H9 (cell line): ENCODE results near the gene RFX8. TPM values are rescaled to one million over a fixed set of nuclear protein-coding genes. Genes with fewer than 3 reads are reported as not detected.

Experiments
- DNase-seq: peaks from one replicate; pipeline ENCODE4 v3.0.0-alpha.2; 2017
- H2AFZ ChIP-seq: one replicate; pipeline ENCODE4 v1.6.1; 2013; ENCODE audit warnings: mild to moderate bottlenecking, low read length, control low read depth, moderate library complexity
- H2AK5ac ChIP-seq: 2 replicates; pipeline ENCODE4 v1.6.1; 2013; ENCODE audit warnings: low read length, control low read depth, mixed read lengths; ENCODE audit not compliant: insufficient read length
- H2BK120ac ChIP-seq: one replicate; pipeline ENCODE4 v1.6.1; 2013; ENCODE audit warnings: low read depth, mild to moderate bottlenecking, low read length, control low read depth, inconsistent platforms; ENCODE audit not compliant: poor library complexity, severe bottlenecking
- H2BK12ac ChIP-seq: 2 replicates; pipeline ENCODE4 v1.6.1; 2013; ENCODE audit warnings: low read length, control low read depth, mixed read lengths, low read depth; ENCODE audit not compliant: insufficient read length
- H2BK15ac ChIP-seq: 2 replicates; pipeline ENCODE4 v1.6.1; 2013; ENCODE audit warnings: low read depth, low read length, control low read depth
- H2BK20ac ChIP-seq: one replicate; pipeline ENCODE4 v1.6.1; 2013; ENCODE audit warnings: low read depth, mild to moderate bottlenecking, low read length, control low read depth, inconsistent platforms; ENCODE audit not compliant: poor library complexity, severe bottlenecking
- H2BK5ac ChIP-seq: 2 replicates; pipeline ENCODE4 v1.6.1; 2013; ENCODE audit warnings: low read length, control low read depth, mixed read lengths; ENCODE audit not compliant: insufficient read length
- H3K14ac ChIP-seq: 2 replicates; pipeline ENCODE4 v1.6.1; 2013; ENCODE audit warnings: low read length, control low read depth; ENCODE audit not compliant: insufficient read depth
- H3K18ac ChIP-seq: 2 replicates; pipeline ENCODE4 v1.6.1; 2013; ENCODE audit warnings: low read depth, mild to moderate bottlenecking, mixed read lengths, low read length, control low read depth; ENCODE audit not compliant: insufficient read length
- H3K23ac ChIP-seq: 2 replicates; pipeline ENCODE4 v1.6.1; 2013; ENCODE audit warnings: low read length, control low read depth, mixed read lengths, low read depth; ENCODE audit not compliant: insufficient read length
- H3K23me2 ChIP-seq: 2 replicates; pipeline ENCODE4 v1.6.1; 2013; ENCODE audit warnings: low read depth, mild to moderate bottlenecking, mixed read lengths, low read length, control low read depth; ENCODE audit not compliant: insufficient read length, poor library complexity, severe bottlenecking
- H3K27ac ChIP-seq: 2 replicates; pipeline ENCODE4 v1.5.1; 2013; ENCODE audit warnings: low read length, control low read depth, mixed read lengths, low read depth; ENCODE audit not compliant: insufficient read length
- H3K27me3 ChIP-seq: 2 replicates; pipeline ENCODE4 v1.6.1; 2013; ENCODE audit warnings: low read length, control low read depth, inconsistent platforms; ENCODE audit not compliant: insufficient read depth
- H3K4ac ChIP-seq: 2 replicates; pipeline ENCODE4 v1.6.1; 2013; ENCODE audit warnings: low read depth, mild to moderate bottlenecking, control low read depth, inconsistent platforms, low read length, moderate library complexity
- H3K4me1 ChIP-seq: 2 replicates; pipeline ENCODE4 v1.6.1; 2013; ENCODE audit warnings: low read length, control low read depth, inconsistent platforms; ENCODE audit not compliant: insufficient read depth
- H3K4me2 ChIP-seq: 2 replicates; pipeline ENCODE4 v1.6.1; 2013; ENCODE audit warnings: low read length, control low read depth, mixed read lengths; ENCODE audit not compliant: insufficient read length, insufficient read depth
- H3K56ac ChIP-seq: 2 replicates; pipeline ENCODE4 v1.6.1; 2013; ENCODE audit warnings: low read depth, mild to moderate bottlenecking, mixed read lengths, low read length, control low read depth; ENCODE audit not compliant: insufficient read length
- H3K79me1 ChIP-seq: 2 replicates; pipeline ENCODE4 v1.6.1; 2013; ENCODE audit warnings: low read depth, mild to moderate bottlenecking, moderate library complexity, low read length, control low read depth, inconsistent platforms; ENCODE audit not compliant: insufficient read depth, poor library complexity, severe bottlenecking
- H3K79me2 ChIP-seq: 2 replicates; pipeline ENCODE4 v1.6.1; 2013; ENCODE audit warnings: low read length, control low read depth, inconsistent platforms; ENCODE audit not compliant: insufficient read depth
- H3K9ac ChIP-seq: 2 replicates; pipeline ENCODE4 v1.6.1; 2013; ENCODE audit warnings: low read length, control low read depth, mixed read lengths; ENCODE audit not compliant: insufficient read length; ENCODE audit errors: extremely low read depth
- H3K9me3 ChIP-seq: one replicate; pipeline ENCODE4 v1.6.1; 2013; ENCODE audit warnings: low read depth, low read length, inconsistent platforms; ENCODE audit not compliant: control insufficient read depth
- H3T11ph ChIP-seq: one replicate; pipeline ENCODE4 v1.6.1; 2013; ENCODE audit warnings: mild to moderate bottlenecking, low read length, control low read depth, inconsistent platforms
- H4K20me1 ChIP-seq: one replicate; pipeline ENCODE4 v1.6.1; 2013; ENCODE audit not compliant: control insufficient read depth, insufficient read length, insufficient read depth
- H4K5ac ChIP-seq: 2 replicates; pipeline ENCODE4 v1.6.1; 2013; ENCODE audit warnings: low read depth, mild to moderate bottlenecking, mixed read lengths, low read length, control low read depth; ENCODE audit not compliant: insufficient read length
- H4K8ac ChIP-seq: replicated peaks from 2 replicates; pipeline ENCODE4 v1.6.1; 2013; ENCODE audit warnings: low read length, control low read depth, mixed read lengths, low read depth; ENCODE audit not compliant: insufficient read length
- H4K91ac ChIP-seq: 2 replicates; pipeline ENCODE4 v1.6.1; 2013; ENCODE audit warnings: low read depth, mild to moderate bottlenecking, moderate library complexity, mixed read lengths, low read length, control low read depth; ENCODE audit not compliant: insufficient read length
- H3K27ac Mint-ChIP-seq, 3 experiments: 2 replicates in 2 of 3; 3 replicates in 1 of 3; pipeline ENCODE4 v1.8.0; 2020 to 2021; ENCODE audit warnings: mixed read lengths in 3 of 3, mild to moderate bottlenecking in 1 of 3, moderate library complexity in 1 of 3
- H3K27me3 Mint-ChIP-seq: 2 replicates; pipeline ENCODE4 v1.8.0; 2021; ENCODE audit warnings: low read depth, mild to moderate bottlenecking, moderate library complexity, mixed read lengths
- H3K36me3 Mint-ChIP-seq, 3 experiments: 2 replicates in 2 of 3; 3 replicates in 1 of 3; pipeline ENCODE4 v1.8.0; 2020 to 2021; ENCODE audit warnings: low read depth in 3 of 3, mixed read lengths in 3 of 3; ENCODE audit not compliant: insufficient read depth in 1 of 3
- H3K4me1 Mint-ChIP-seq, 2 experiments: 2 replicates each; pipeline ENCODE4 v1.8.0; 2020; ENCODE audit warnings: mixed read lengths in 2 of 2
- H3K4me3 Mint-ChIP-seq, 2 experiments: 2 replicates in 1 of 2; 3 replicates in 1 of 2; pipeline ENCODE4 v1.8.0; 2020 to 2021; ENCODE audit warnings: mild to moderate bottlenecking in 2 of 2, mixed read lengths in 2 of 2, moderate library complexity in 1 of 2
- H3K9me3 Mint-ChIP-seq, 2 experiments: 2 replicates in 1 of 2; 3 replicates in 1 of 2; pipeline ENCODE4 v1.8.0; 2020; ENCODE audit warnings: mild to moderate bottlenecking in 2 of 2, mixed read lengths in 2 of 2, moderate library complexity in 1 of 2
- CTCF ChIP-seq: fragments of 200-600 bp; sonication (generic); conservative IDR thresholded peaks from 3 replicates; pipeline ENCODE4 v1.8.0; 2021; ENCODE audit warnings: antibody characterized with exemption, mild to moderate bottlenecking
- WGBS: extraction: QIAGEN DNeasy Blood & Tissue Kit; methylation state at CpG from one replicate; pipeline ENCODE4 v1.1.7; 2013; ENCODE audit warnings: missing lambda C conversion rate, low lambda C conversion rate, mixed read lengths; ENCODE audit not compliant: insufficient read length; ENCODE audit errors: extremely low coverage; 5-methylcytosine and 5-hydroxymethylcytosine counted together
- total RNA-seq: library from RNA; stranded (reverse); gene quantifications from 2 replicates; pipeline ENCODE4 v1.2.1, GENCODE V29; 2021

The RFX8 gene
- total RNA-seq, 1 experiment from 2014 or later: 0.22 TPM

DNA sequence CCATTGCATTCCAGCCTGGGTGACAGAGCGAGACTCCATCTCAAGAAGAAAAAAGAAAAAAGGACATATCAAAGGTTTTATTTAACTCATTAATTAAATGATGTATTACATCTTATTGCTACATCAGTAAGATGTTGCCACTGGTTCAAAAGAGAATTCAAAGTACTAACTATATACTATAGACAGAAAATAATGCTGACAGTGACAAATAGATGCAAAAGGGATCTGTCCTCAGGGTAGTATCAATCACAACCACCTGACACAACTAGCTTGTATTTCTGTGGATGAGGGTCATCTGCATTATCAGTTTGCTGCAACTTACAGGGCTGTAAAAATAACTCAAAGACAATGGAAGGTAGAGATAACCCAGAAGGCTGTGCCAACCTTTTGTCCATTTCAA, 71.2 kb downstream of the RFX8 start:
- no peaks in the 10 kb centered on the region for H3K9me3 Mint-ChIP-seq
- no peaks in the 10 kb centered on the region; the same call in 1 of the 2 replicates for H3K27me3 Mint-ChIP-seq
- peaks cover 15 to 19% of the 10 kb centered on the region in 2 experiments for H3K4me1 Mint-ChIP-seq
- Histone ChIP-seq H3K79me2 (no peaks in the 10 kb centered on the region), H3K4ac (no peak overlapping the region), H3K27ac (no peak overlapping the region), H3K9ac (no peak overlapping the region), H3K18ac (no peak overlapping the region), H3K4me1 (no peaks in the 10 kb centered on the region; the same call in 1 of the 2 replicates), H3K14ac (no peak overlapping the region), H4K20me1 (no peaks in the 10 kb centered on the region), H4K5ac (no peak overlapping the region), H3K23ac (no peak overlapping the region), H2BK15ac (no peak overlapping the region), H3K79me1 (no peaks in the 10 kb centered on the region), H3K56ac (no peak overlapping the region), H4K91ac (no peak overlapping the region), H2BK12ac (no peak overlapping the region), H2BK20ac (no peak overlapping the region), H2BK5ac (no peak overlapping the region), H3T11ph (no peak overlapping the region), H2BK120ac (no peak overlapping the region), H3K23me2 (no peaks in the 10 kb centered on the region), H3K4me2 (no peak overlapping the region), H3K27me3 (no peaks in the 10 kb centered on the region), H2AFZ (no peak overlapping the region), H4K8ac (no peak overlapping the region), H3K9me3 (no peaks in the 10 kb centered on the region), H2AK5ac (no peak overlapping the region)
- DNase-seq: no peak
- H3K36me3 Mint-ChIP-seq: no peaks in the 10 kb centered on the region
- H3K27ac Mint-ChIP-seq: no peak overlapping the region
- no peak overlapping the region for H3K4me3 Mint-ChIP-seq
- no peak for TF ChIP-seq CTCF
- WGBS: no CpG with 5 or more reads among the region's 1 CpG
